VCaP (cell line): ENCODE measurements around the gene MTHFD2L.

ENCODE experiments used
- H3K27ac ChIP-seq: fragments of 450-650 bp; 2 replicates; pipeline ENCODE4 v1.5.1; 2017
- CTCF ChIP-seq: fragments of 450-650 bp; conservative IDR thresholded peaks from 2 replicates; pipeline ENCODE4 v1.5.1; 2017; ENCODE audit warnings: mild to moderate bottlenecking, moderate library complexity

MTHFD2L gene

GRCh38 chr4:74254386-74254785, 96.5 kb downstream of the MTHFD2L start:
- H3K27ac ChIP-seq: no peak overlapping the region
- no peak for TF ChIP-seq CTCF

DNA sequence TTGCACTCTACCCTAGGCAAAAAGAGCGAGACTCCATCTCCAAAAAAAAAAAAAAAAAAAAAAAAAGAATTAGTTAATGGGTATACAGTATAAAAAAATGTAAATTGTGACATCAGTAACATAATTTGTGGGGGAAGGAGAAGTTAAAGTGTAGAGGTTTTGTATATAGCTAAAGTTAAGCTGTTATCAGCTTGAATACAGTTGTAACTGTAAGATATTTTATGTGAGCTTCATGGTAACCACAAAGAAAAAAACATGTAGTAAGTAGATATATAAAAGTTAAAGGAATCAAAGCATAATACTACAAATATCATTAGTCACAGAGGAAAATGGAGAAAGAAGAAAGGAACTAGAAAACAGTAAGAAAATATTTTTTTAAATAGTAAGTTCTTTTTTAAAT, 97.2 kb downstream of the MTHFD2L start:
- no peak overlapping the region for H3K27ac ChIP-seq
- TF ChIP-seq CTCF: no peak

DNA sequence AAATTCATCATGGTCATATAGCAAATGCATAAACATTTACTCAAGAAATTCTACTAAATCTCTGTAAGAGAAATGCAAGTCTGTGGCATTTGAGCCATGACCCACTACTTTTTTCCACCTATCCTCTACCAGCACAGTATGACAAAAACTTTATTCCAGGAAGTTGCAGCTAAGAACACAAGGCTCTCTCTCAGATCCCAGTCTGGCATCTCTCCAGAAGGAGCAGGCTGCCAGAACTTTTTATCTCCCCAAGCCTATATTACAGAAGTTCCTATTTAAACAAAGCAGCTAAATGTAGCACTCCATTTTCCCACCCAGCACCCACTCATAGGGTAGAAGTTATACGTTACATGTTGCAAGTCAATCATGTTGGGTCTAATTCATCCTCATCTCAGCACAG, 101.0 kb downstream of the MTHFD2L start:
- no peak overlapping the region for H3K27ac ChIP-seq
- no peak for TF ChIP-seq CTCF

- no peak overlapping the region for H3K27ac ChIP-seq
Measured at GRCh38 chr4:74260036-74260435, 102.1 kb downstream of the MTHFD2L start.

DNA sequence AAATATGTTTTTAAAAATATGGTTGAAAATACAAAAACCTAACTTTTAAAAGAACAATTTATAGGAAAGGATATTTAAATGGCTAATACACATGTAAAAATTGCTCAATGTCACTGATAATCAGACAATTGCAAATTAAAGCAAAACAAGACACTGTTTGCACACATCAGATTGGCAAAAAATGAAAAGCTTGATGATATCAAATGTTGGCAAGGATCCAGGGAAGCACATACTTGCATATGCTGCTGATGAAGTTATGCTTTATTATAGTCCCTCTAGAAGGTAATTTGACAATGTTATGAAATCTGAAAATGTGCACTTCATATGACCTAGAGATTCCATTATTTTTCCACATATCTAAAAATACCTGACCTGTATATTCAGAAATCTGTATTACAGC, 104.6 kb downstream of the MTHFD2L start:
- TF ChIP-seq CTCF: no peak
- H3K27ac ChIP-seq: no peak overlapping the region

More at GRCh38 chr4:74260036-74260435, 102.1 kb downstream of the MTHFD2L start:
- TF ChIP-seq CTCF: no peak

- TF ChIP-seq CTCF: no peak
- H3K27ac ChIP-seq: no peak overlapping the region
Measured at GRCh38 chr4:74263551-74263950, 105.6 kb downstream of the MTHFD2L start.

- no peak for TF ChIP-seq CTCF
- no peak overlapping the region for H3K27ac ChIP-seq
Measured at GRCh38 chr4:74266081-74266480, 108.2 kb downstream of the MTHFD2L start.
